HG03521 (cell line): ENCODE data around the gene E2F1.

Experiments
- ATAC-seq: cut with Tn5 transposase; IDR thresholded peaks from one replicate; pipeline ENCODE4 v1.9.1; 2021; ENCODE audit warnings: mild to moderate bottlenecking, moderate library complexity; ENCODE audit not compliant: unreplicated experiment

E2F1 gene

GRCh38 chr20:33673114-33673409 lies 13.1 kb downstream of the E2F1 start:
- ATAC-seq, result no peak

- ATAC-seq, result no peak
These were observed 13.6 kb downstream of the E2F1 start for GRCh38 chr20:33672426-33673113.

- ATAC-seq, result no peak
These were observed 14.5 kb downstream of the E2F1 start for GRCh38 chr20:33671573-33672288.

- no peak for ATAC-seq
These were observed 15.3 kb downstream of the E2F1 start for GRCh38 chr20:33670715-33671499.

GRCh38 chr20:33669873-33670640 lies 16.1 kb downstream of the E2F1 start:
- no peak for ATAC-seq

GRCh38 chr20:33669224-33669623 lies 17.0 kb downstream of the E2F1 start:
- no peak for ATAC-seq

GRCh38 chr20:33668466-33669155 lies 17.6 kb downstream of the E2F1 start:
- no peak for ATAC-seq

- no peak for ATAC-seq
These were observed 18.3 kb downstream of the E2F1 start for GRCh38 chr20:33667676-33668465.

GRCh38 chr20:33667245-33667675 lies 18.9 kb downstream of the E2F1 start:
- ATAC-seq, result peak; percentile 24

GRCh38 chr20:33666293-33667244 lies 19.6 kb downstream of the E2F1 start, which contains the start of gene ACTL10:
Gene ACTL10 (plus strand): TSS chr20:33666943. CDS start chr20:33667498, 555 bp downstream.
- ATAC-seq, result peak; percentile 66

- ATAC-seq, result no peak
These were observed 21.4 kb downstream of the E2F1 start for GRCh38 chr20:33664762-33665144.

- ATAC-seq, result no peak
These were observed 22.0 kb downstream of the E2F1 start for GRCh38 chr20:33664085-33664761.

GRCh38 chr20:33663161-33664084 lies 22.8 kb downstream of the E2F1 start:
- peak; percentile 37 for ATAC-seq

- no peak for ATAC-seq
These were observed 24.0 kb downstream of the E2F1 start, which contains the start of gene C20orf144 for GRCh38 chr20:33662172-33662571. Gene C20orf144 (plus strand): TSS chr20:33662327. CDS start chr20:33662346, 19 bp downstream.

- no peak for ATAC-seq
These were observed 25.5 kb downstream of the E2F1 start for GRCh38 chr20:33660685-33661058.

GRCh38 chr20:33660035-33660684 lies 26.0 kb downstream of the E2F1 start:
- ATAC-seq, result no peak
